Immature natural killer cell (primary cell): ENCODE measurements around the gene MMP25. TPM values are rescaled to one million over a fixed set of nuclear protein-coding genes. Genes with fewer than 3 reads are reported as not detected.
"Not testable (repeated sequence)": the region's sequence is repeated elsewhere in the genome, so short reads cannot be mapped to it uniquely, and the experiment has no call there.

ENCODE experiments used
- DNase-seq, 3 donors: peaks; one replicate each; pipeline ENCODE4 v3.0.0; 2022; ENCODE audit warnings: mixed read lengths in 1 of 3
- H3K27ac Mint-ChIP-seq, 6 donors: one replicate each; pipeline ENCODE4 v1.8.0; 2020; ENCODE audit warnings: mixed read lengths in 6 of 6, mild to moderate bottlenecking in 5 of 6, inconsistent platforms in 4 of 6, moderate library complexity in 3 of 6
- H3K27me3 Mint-ChIP-seq, 3 donors: one replicate each; pipeline ENCODE4 v1.8.0; 2020 to 2021; ENCODE audit warnings: low read depth in 3 of 3, mild to moderate bottlenecking in 3 of 3, mixed read lengths in 3 of 3, moderate library complexity in 3 of 3, inconsistent platforms in 1 of 3
- H3K36me3 Mint-ChIP-seq, 3 donors: one replicate each; pipeline ENCODE4 v1.8.0; 2020; ENCODE audit warnings: mixed read lengths in 3 of 3, inconsistent platforms in 2 of 3, mild to moderate bottlenecking in 2 of 3
- H3K4me1 Mint-ChIP-seq, 2 donors: one replicate each; pipeline ENCODE4 v1.8.0; 2020; ENCODE audit warnings: inconsistent platforms in 2 of 2, mild to moderate bottlenecking in 2 of 2, mixed read lengths in 2 of 2, moderate library complexity in 1 of 2
- H3K4me3 Mint-ChIP-seq, 5 donors: one replicate each; pipeline ENCODE4 v1.8.0; 2020; ENCODE audit warnings: mild to moderate bottlenecking in 5 of 5, mixed read lengths in 5 of 5, inconsistent platforms in 3 of 5, moderate library complexity in 3 of 5
- H3K9me3 Mint-ChIP-seq, 6 donors: one replicate each; pipeline ENCODE4 v1.8.0; 2020; ENCODE audit warnings: mild to moderate bottlenecking in 6 of 6, mixed read lengths in 6 of 6, inconsistent platforms in 4 of 6, moderate library complexity in 3 of 6
- polyA plus RNA-seq, 3 donors: library from polyadenylated mRNA; unstranded; fragments of 300-500 nt; fragmentation: Illumina TruSeq; gene quantifications; one replicate each; pipeline ENCODE4 v1.2.3, GENCODE V29; 2021

Gene MMP25
- polyA plus RNA-seq, 3 donors from 2014 or later: 0.19 to 2.2 (median 0.73) TPM

GRCh38 chr16:3068487-3068886 is 22.1 kb downstream of the MMP25 start:
- peak overlapping the region; percentile 88 to 99 (median 93) for H3K27ac Mint-ChIP-seq
- peak overlapping the region; percentile 83 to 98 (median 85) for H3K4me3 Mint-ChIP-seq
- peaks cover 0 to 19% (median 18%) of the 10 kb centered on the region in 3 donors for H3K36me3 Mint-ChIP-seq
- H3K4me1 Mint-ChIP-seq: peaks cover 75 to 79% of the 10 kb centered on the region in 2 donors
- DNase-seq: no peak
- H3K27me3 Mint-ChIP-seq: peaks cover 2 to 9% (median 9%) of the 10 kb centered on the region in 3 donors
- no peaks in the 10 kb centered on the region for H3K9me3 Mint-ChIP-seq

DNA sequence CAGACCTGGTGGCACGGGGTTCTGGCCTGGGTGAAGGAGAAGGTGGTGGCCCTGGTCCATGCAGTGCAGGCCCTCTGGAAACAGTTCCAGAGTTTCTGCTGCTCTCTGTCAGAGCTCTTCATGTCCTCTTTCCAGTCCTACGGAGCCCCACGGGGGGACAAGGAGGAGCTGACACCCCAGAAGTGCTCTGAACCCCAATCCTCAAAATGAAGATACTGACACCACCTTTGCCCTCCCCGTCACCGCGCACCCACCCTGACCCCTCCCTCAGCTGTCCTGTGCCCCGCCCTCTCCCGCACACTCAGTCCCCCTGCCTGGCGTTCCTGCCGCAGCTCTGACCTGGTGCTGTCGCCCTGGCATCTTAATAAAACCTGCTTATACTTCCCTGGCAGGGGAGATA is 22.8 kb downstream of the MMP25 start:
- Mint-ChIP-seq H3K4me3 (peak overlapping the region; percentile 37 to 82 (median 66)), H3K4me1 (peaks cover 81% of the 10 kb centered on the region in 2 donors), H3K27me3 (peaks cover 3 to 12% (median 11%) of the 10 kb centered on the region in 3 donors), H3K27ac (peak overlapping the region; percentile 86 to 95 (median 93)), H3K36me3 (peaks cover 0 to 19% (median 18%) of the 10 kb centered on the region in 3 donors)
- not testable (repeated sequence) for DNase-seq, H3K9me3 Mint-ChIP-seq

- Mint-ChIP-seq H3K4me3 (peak overlapping the region in 1 of 5 donors; percentile 82), H3K27me3 (peaks cover 4 to 19% (median 18%) of the 10 kb centered on the region in 3 donors), H3K36me3 (peaks cover 0 to 17% (median 16%) of the 10 kb centered on the region in 3 donors), H3K27ac (peak overlapping the region; percentile 86 to 95 (median 93)), H3K4me1 (peaks cover 88 to 89% of the 10 kb centered on the region in 2 donors), H3K9me3 (no peaks in the 10 kb centered on the region)
- no peak for DNase-seq
Observed at GRCh38 chr16:3070608-3071111, 24.3 kb downstream of the MMP25 start.

GRCh38 chr16:3071655-3072054 is 25.3 kb downstream of the MMP25 start:
- Mint-ChIP-seq H3K4me3 (peak overlapping the region; percentile 51 to 67 (median 57)), H3K4me1 (peaks cover 94 to 95% of the 10 kb centered on the region in 2 donors), H3K9me3 (no peaks in the 10 kb centered on the region), H3K36me3 (peaks cover 0 to 16% (median 15%) of the 10 kb centered on the region in 3 donors), H3K27ac (peak overlapping the region; percentile 86 to 94 (median 91)), H3K27me3 (peaks cover 4 to 20% (median 16%) of the 10 kb centered on the region in 3 donors)
- DNase-seq: no peak

DNA sequence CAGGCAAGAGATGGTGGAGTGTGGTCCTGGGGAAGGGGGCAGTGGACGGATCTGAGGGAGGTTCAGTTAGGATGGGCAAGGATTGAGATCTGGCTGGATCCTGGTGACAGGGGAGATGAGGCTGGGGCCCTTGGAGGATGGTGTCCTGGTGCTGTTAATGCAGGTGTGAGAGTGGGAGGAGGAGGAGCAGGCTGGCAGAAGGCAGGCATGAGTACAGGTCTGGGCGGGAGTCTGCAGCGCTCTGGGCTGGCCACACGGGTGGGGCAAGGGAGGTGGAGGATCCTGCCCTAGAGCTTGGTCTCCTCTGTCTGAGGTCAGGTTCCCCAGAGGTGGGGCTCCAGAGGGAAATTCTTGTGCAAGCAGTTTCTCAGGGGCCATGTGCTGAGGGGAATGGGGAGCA is 25.8 kb downstream of the MMP25 start:
- Mint-ChIP-seq H3K27me3 (peaks cover 6 to 23% (median 20%) of the 10 kb centered on the region in 3 donors), H3K4me1 (peaks cover 97% of the 10 kb centered on the region in 2 donors), H3K4me3 (peak overlapping the region; percentile 51 to 67 (median 57)), H3K36me3 (peaks cover 5 to 14% (median 13%) of the 10 kb centered on the region in 3 donors), H3K27ac (peak overlapping the region; percentile 86 to 94 (median 91))
- DNase-seq, H3K9me3 Mint-ChIP-seq: not testable (repeated sequence)

GRCh38 chr16:3072576-3073263 is 26.4 kb downstream of the MMP25 start:
- H3K36me3 Mint-ChIP-seq: peaks cover 7 to 17% (median 11%) of the 10 kb centered on the region in 3 donors
- peak; percentile 61 to 78 (median 70) for DNase-seq
- peak overlapping the region; percentile 69 to 88 (median 83) for H3K4me3 Mint-ChIP-seq
- H3K4me1 Mint-ChIP-seq: peaks cover 97% of the 10 kb centered on the region in 2 donors
- not testable (repeated sequence) for H3K9me3 Mint-ChIP-seq
- H3K27me3 Mint-ChIP-seq: peaks cover 6 to 24% (median 21%) of the 10 kb centered on the region in 3 donors
- H3K27ac Mint-ChIP-seq: peak overlapping the region; percentile 90 to 97 (median 95)

- peaks cover 6 to 24% (median 22%) of the 10 kb centered on the region in 3 donors for H3K27me3 Mint-ChIP-seq
- peak overlapping the region; percentile 69 to 88 (median 83) for H3K4me3 Mint-ChIP-seq
- peak overlapping the region; percentile 90 to 97 (median 95) for H3K27ac Mint-ChIP-seq
- peaks cover 10 to 21% (median 18%) of the 10 kb centered on the region in 3 donors for H3K36me3 Mint-ChIP-seq
- DNase-seq: no peak
- H3K4me1 Mint-ChIP-seq: peaks cover 97% of the 10 kb centered on the region in 2 donors
- H3K9me3 Mint-ChIP-seq: peaks cover 0 to 10% (median 4%) of the 10 kb centered on the region in 6 donors
Observed at GRCh38 chr16:3073448-3073847, 27.1 kb downstream of the MMP25 start.

GRCh38 chr16:3074860-3075522 is 28.6 kb downstream of the MMP25 start:
- H3K9me3 Mint-ChIP-seq: peaks cover 0 to 11% (median 5%) of the 10 kb centered on the region in 6 donors
- peaks cover 15 to 28% (median 17%) of the 10 kb centered on the region in 3 donors for H3K36me3 Mint-ChIP-seq
- H3K27ac Mint-ChIP-seq: peak overlapping the region; percentile 90 to 97 (median 95)
- peak; percentile 90 to 92 (median 91) for DNase-seq
- H3K4me1 Mint-ChIP-seq: peaks cover 92 to 96% of the 10 kb centered on the region in 2 donors
- H3K4me3 Mint-ChIP-seq: peak overlapping the region; percentile 69 to 88 (median 83)
- H3K27me3 Mint-ChIP-seq: peaks cover 7 to 24% (median 22%) of the 10 kb centered on the region in 3 donors

- Mint-ChIP-seq H3K36me3 (peaks cover 12 to 28% (median 18%) of the 10 kb centered on the region in 3 donors), H3K27ac (peak overlapping the region; percentile 90 to 97 (median 95)), H3K4me1 (peaks cover 92 to 94% of the 10 kb centered on the region in 2 donors), H3K27me3 (peaks cover 7 to 24% (median 22%) of the 10 kb centered on the region in 3 donors), H3K4me3 (peak overlapping the region; percentile 69 to 88 (median 83)), H3K9me3 (peaks cover 0 to 11% (median 5%) of the 10 kb centered on the region in 6 donors)
- no peak for DNase-seq
Observed at GRCh38 chr16:3075523-3075915, 29.2 kb downstream of the MMP25 start.

DNA sequence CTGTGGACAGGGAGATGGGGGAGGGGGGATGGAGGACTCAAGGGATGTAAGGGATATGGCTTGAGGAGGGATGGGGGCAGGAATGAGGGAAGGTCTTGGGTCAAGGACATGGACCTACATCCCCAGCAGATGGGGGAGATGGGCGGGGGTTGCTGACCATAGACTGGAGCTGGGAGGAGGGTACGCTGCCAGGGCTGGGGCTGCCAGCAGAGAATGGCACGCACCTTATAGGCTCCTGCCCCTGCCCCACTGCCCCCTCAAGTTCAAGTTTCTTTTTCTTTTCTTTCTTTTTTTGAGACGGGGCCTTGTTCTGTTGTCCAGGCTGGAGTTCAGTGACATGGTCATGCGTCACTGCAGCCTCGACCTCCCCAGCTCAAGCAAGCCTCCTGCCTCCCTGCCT is 29.6 kb downstream of the MMP25 start:
- Mint-ChIP-seq H3K27me3 (peaks cover 7 to 24% (median 22%) of the 10 kb centered on the region in 3 donors), H3K27ac (peak overlapping the region; percentile 90 to 97 (median 95)), H3K4me3 (peak overlapping the region; percentile 69 to 83 (median 79)), H3K36me3 (peaks cover 12 to 32% (median 18%) of the 10 kb centered on the region in 3 donors), H3K9me3 (peaks cover 0 to 11% (median 6%) of the 10 kb centered on the region in 6 donors), H3K4me1 (peaks cover 92 to 94% of the 10 kb centered on the region in 2 donors)
- DNase-seq: not testable (repeated sequence)

DNA sequence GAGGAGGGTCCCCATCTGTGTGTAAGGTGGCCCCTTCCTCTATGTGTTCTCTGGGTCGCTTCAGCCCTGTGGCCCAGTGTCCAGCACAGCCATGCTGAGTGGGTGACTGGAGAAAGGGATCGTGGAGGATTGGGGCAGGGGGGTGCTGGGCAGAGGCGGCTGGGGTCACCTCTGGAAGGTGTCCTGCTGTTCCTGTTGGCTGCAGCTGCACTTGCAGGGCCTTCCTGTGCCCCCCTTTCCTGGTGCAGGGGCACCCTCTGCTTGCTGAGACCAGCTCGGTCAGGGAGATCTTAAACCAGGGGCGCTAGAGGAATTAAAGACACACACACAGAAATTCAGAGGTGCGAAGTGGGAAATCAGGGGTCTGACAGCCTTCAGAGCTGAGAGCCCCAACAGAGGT is 30.2 kb downstream of the MMP25 start:
- Mint-ChIP-seq H3K4me1 (peaks cover 89 to 92% of the 10 kb centered on the region in 2 donors), H3K27ac (peak overlapping the region; percentile 90 to 97 (median 95)), H3K9me3 (peaks cover 0 to 11% (median 6%) of the 10 kb centered on the region in 6 donors), H3K27me3 (peaks cover 7 to 24% (median 22%) of the 10 kb centered on the region in 3 donors), H3K4me3 (peak overlapping the region; percentile 69 to 82 (median 79)), H3K36me3 (peaks cover 12 to 33% (median 18%) of the 10 kb centered on the region in 3 donors)
- DNase-seq: no peak

GRCh38 chr16:3080024-3080423 is 33.7 kb downstream of the MMP25 start:
- H3K36me3 Mint-ChIP-seq: peaks cover 12 to 33% (median 21%) of the 10 kb centered on the region in 3 donors
- H3K27me3 Mint-ChIP-seq: peaks cover 3 to 12% (median 10%) of the 10 kb centered on the region in 3 donors
- DNase-seq: no peak
- peak overlapping the region in 5 of 6 donors; percentile 43 to 73 (median 71) for H3K27ac Mint-ChIP-seq
- peaks cover 82 to 83% of the 10 kb centered on the region in 2 donors for H3K4me1 Mint-ChIP-seq
- H3K4me3 Mint-ChIP-seq: peak overlapping the region in 1 of 5 donors; percentile 13
- peaks cover 0 to 11% (median 6%) of the 10 kb centered on the region in 6 donors for H3K9me3 Mint-ChIP-seq

DNA sequence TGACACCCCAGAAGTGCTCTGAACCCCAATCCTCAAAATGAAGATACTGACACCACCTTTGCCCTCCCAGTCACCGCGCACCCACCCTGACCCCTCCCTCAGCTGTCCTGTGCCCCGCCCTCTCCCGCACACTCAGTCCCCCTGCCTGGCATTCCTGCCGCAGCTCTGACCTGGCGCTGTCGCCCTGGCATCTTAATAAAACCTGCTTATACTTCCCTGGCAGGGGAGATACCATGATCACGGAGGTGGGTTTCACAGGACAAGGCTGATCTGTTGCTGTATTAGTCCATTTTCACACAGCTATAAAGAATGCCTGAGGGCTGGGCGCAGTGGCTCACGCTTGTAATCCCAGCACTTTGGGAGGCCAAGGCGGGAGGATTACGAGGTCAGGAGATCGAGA is 35.6 kb downstream of the MMP25 start:
- DNase-seq, H3K9me3 Mint-ChIP-seq, H3K27me3 Mint-ChIP-seq, H3K4me3 Mint-ChIP-seq, H3K27ac Mint-ChIP-seq: not testable (repeated sequence)
- peaks cover 12 to 33% (median 19%) of the 10 kb centered on the region in 3 donors for H3K36me3 Mint-ChIP-seq
- H3K4me1 Mint-ChIP-seq: peaks cover 78 to 81% of the 10 kb centered on the region in 2 donors
